GM10266 (cell line): ENCODE measurements around the gene ATP8A2.

Source experiments
- DNase-seq: peaks from one replicate; pipeline ENCODE4 v3.0.0; 2012; ENCODE audit errors: extremely low spot score
- TF ChIP-seq, protein P1 (sequence below): IDR thresholded peaks from 2 replicates; pipeline ENCODE4 v1.5.1; 2012; ENCODE audit warnings: mild to moderate bottlenecking, low read depth; ENCODE audit not compliant: control insufficient read depth, insufficient read depth; ENCODE audit errors: missing control alignments

The ATP8A2 gene

DNA sequence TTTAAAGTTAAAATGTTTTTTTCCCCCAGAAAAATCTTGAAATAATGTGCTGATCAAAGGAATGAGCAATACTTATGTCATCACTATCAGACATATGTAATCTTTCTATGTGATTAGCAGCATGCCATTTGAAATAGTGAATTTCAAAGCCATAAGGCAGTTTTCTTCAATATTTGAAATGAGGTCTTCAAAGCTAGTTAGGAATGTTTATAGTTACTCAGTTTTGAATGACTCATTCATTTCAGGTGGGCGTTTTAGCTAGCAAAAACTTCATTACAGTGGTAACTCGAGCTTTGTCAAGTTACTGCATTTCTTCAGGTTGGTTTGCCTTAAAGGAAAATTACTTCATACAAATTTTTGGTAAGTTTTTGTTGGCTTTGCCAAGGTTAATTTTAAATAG lies 102.1 kb downstream of the ATP8A2 start:
- DNase-seq: no peak

GRCh38 chr13:25478186-25478585 lies 106.4 kb downstream of the ATP8A2 start:
- DNase-seq: no peak
- TF ChIP-seq, protein P1, sequence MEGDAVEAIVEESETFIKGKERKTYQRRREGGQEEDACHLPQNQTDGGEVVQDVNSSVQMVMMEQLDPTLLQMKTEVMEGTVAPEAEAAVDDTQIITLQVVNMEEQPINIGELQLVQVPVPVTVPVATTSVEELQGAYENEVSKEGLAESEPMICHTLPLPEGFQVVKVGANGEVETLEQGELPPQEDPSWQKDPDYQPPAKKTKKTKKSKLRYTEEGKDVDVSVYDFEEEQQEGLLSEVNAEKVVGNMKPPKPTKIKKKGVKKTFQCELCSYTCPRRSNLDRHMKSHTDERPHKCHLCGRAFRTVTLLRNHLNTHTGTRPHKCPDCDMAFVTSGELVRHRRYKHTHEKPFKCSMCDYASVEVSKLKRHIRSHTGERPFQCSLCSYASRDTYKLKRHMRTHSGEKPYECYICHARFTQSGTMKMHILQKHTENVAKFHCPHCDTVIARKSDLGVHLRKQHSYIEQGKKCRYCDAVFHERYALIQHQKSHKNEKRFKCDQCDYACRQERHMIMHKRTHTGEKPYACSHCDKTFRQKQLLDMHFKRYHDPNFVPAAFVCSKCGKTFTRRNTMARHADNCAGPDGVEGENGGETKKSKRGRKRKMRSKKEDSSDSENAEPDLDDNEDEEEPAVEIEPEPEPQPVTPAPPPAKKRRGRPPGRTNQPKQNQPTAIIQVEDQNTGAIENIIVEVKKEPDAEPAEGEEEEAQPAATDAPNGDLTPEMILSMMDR: no peak

More for the DNA sequence above, 102.1 kb downstream of the ATP8A2 start:
- TF ChIP-seq, protein P1: no peak

DNA sequence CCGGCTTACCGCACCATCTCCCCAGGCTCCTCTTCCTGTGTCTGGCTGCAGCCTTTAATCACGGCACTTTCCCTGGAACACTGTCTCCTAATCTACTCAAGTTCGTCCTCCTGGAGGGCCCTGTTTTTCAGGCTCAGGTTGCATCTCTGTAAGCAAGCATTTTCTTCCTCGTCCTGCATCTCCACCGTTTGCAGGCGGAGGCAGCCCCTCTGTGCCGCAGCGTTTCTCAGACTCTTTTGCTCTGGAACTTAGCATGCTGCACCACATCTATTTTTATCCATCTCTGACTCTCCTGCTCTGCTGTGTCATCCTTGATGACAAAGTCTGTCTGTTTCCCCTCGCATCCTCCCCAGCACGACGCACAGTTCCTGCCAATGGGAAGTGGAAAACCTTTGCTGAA lies 117.5 kb downstream of the ATP8A2 start:
- no peak for DNase-seq
- TF ChIP-seq, protein P1: no peak

DNA sequence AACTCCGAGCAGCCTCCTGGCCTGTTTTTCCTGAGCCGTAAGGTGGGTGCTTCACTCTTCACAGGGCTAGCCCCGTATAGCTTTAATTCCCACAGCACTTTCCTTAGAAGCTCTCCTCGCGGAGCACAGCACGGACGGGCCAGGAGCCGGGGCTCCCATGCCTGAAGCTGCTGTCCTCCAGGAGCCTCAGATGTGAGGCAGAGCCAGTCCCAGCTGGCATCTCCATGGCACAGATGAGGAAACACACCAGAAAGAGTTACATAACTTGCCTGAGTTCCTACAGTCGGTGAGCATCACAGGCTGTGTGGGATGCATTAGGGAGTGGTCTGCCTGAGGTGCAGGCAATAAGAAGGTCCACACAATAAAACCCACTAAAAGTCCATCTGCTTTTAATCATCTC lies 118.5 kb downstream of the ATP8A2 start:
- DNase-seq: no peak
- TF ChIP-seq, protein P1: no peak

DNA sequence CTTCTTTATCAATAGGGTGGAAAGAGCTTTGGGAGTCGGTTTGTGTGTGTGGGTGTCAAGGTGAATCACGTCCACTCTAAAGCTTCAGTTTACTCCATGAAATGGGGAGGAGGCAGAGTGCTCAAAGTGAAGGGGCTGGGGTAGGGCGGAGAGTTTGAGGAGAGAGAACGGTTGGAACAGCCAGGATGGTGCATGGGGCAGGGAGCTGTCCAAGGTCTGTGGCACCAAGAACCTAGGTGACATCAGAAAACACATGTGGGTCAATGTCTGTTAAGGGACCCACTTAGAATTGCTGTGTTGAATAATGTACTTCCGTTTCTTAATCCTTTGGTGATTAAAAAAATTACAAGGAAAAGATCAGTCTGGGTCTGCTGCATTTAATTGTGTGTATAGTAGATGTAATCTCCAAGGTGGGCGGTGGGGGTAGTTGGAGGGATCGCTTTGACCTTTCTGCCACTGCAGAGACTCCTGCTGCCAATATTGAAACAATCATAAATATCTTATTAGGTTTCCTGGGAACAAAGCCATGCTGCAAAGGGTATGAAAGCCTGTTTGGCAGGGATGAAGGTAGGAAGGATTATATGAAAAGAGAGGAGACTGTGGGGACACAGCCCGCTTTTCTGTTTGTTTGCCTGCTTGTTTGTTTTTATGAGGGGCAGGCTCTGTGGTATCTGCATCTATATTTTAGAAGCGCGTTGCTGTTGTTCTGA lies 122.3 kb downstream of the ATP8A2 start:
- TF ChIP-seq, protein P1: no peak
- no peak for DNase-seq

GRCh38 chr13:25494698-25495411 lies 123.1 kb downstream of the ATP8A2 start:
- TF ChIP-seq, protein P1: no peak
- no peak for DNase-seq

DNA sequence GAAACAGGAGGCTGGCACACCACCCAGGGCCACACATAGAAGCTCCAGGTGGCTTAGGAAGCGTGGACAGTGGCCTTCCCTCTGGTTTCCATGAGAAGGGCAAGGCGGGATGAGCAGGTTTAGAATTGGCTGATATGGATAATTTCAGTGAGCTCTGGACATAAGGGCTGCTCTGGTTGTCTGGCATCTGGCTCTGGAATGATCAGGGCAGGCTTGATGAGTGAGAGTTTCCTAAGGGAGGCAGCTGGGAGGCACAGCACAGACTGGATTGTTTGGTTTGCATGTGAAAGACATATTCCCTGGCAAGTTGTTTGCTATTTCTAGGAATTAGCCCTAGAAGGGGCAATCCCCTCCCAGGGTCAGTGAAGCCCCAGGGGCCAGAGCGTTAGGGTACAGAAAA lies 129.5 kb downstream of the ATP8A2 start:
- TF ChIP-seq, protein P1: no peak
- no peak for DNase-seq
